ENCODE results near the gene SLC15A5.

- TF ChIP-seq POLR2A (IDR thresholded peaks at IDR 0.05) (no peak), EP300 (IDR thresholded peaks at IDR 0.05) (no peak), POLR2AphosphoS5 (IDR thresholded peaks at IDR 0.05) (no peak)
- TF ChIP-seq, protein P1, sequence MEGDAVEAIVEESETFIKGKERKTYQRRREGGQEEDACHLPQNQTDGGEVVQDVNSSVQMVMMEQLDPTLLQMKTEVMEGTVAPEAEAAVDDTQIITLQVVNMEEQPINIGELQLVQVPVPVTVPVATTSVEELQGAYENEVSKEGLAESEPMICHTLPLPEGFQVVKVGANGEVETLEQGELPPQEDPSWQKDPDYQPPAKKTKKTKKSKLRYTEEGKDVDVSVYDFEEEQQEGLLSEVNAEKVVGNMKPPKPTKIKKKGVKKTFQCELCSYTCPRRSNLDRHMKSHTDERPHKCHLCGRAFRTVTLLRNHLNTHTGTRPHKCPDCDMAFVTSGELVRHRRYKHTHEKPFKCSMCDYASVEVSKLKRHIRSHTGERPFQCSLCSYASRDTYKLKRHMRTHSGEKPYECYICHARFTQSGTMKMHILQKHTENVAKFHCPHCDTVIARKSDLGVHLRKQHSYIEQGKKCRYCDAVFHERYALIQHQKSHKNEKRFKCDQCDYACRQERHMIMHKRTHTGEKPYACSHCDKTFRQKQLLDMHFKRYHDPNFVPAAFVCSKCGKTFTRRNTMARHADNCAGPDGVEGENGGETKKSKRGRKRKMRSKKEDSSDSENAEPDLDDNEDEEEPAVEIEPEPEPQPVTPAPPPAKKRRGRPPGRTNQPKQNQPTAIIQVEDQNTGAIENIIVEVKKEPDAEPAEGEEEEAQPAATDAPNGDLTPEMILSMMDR (IDR thresholded peaks at IDR 0.05), result no peak
Measured at GRCh38 chr12:16158050-16158449, 119.4 kb downstream of the SLC15A5 start.
